ENCODE results near the gene LINGO1. TPM values are rescaled to one million over a fixed set of nuclear protein-coding genes. Genes with fewer than 3 reads are reported as not detected.

Gene LINGO1
- total and polyA plus RNA-seq, 2 of the 8 experiments (the other 6 are each of a cell fraction or from before 2014, with no cell fraction given) = 57.1 to 114 TPM

- Histone ChIP-seq H2BK5ac (ENCODE audit: low read depth, low read length) (no peak overlapping the region), H4K8ac (ENCODE audit: extremely low read depth, insufficient read depth, low read length) (no peak overlapping the region; the same call in none of the 2 replicates), H3K36me3 (ENCODE audit: control insufficient read depth in 2 of 4, insufficient read depth in 4 of 4, low read length in 3 of 4) (no peaks in the 10 kb centered on the region), H3K79me1 (ENCODE audit: low read depth, low read length) (no peaks in the 10 kb centered on the region), H3K4me3 (ENCODE audit: extremely low read depth in 1 of 4, insufficient read depth in 2 of 4, low read depth in 3 of 4, low read length in 4 of 4) (no peak overlapping the region), H2BK120ac (replicated peaks; ENCODE audit: low read depth, low read length) (no peak overlapping the region), H3K56ac (replicated peaks; ENCODE audit: insufficient read length, low read depth, low read length) (no peak overlapping the region), H3K9ac (replicated peaks in 1 of 4; ENCODE audit: extremely low read depth in 1 of 4, low read depth in 3 of 4, low read length in 3 of 4) (no peak overlapping the region), H3K79me2 (ENCODE audit: control insufficient read depth in 1 of 2, insufficient read depth in 2 of 2, low read length in 2 of 2) (no peaks in the 10 kb centered on the region), H3K4me2 (ENCODE audit: insufficient read depth in 1 of 2, low read depth in 2 of 2, low read length in 2 of 2) (no peak overlapping the region), H3K27ac (ENCODE audit: low read depth, low read length) (no peak overlapping the region), H2BK12ac (ENCODE audit: low read depth, low read length) (no peak overlapping the region), H3K23ac (ENCODE audit: insufficient read length) (no peak overlapping the region), H2BK20ac (ENCODE audit: low read length) (no peak overlapping the region), H3K4me1 (replicated peaks in 1 of 4; ENCODE audit: control insufficient read depth in 3 of 4, insufficient read depth in 4 of 4, low read length in 3 of 4) (peaks cover 0 to 5% (median 2%) of the 10 kb centered on the region in 4 experiments; a peak in 3 of 7 replicates), H4K91ac (replicated peaks; ENCODE audit: insufficient read length, low read length) (peak overlapping the region; percentile 3), H3K9me3 (ENCODE audit: insufficient read depth in 2 of 2, low read depth in 1 of 2, low read length in 1 of 2) (no peaks in the 10 kb centered on the region), H3K23me2 (ENCODE audit: low read depth, low read length) (no peaks in the 10 kb centered on the region), H2BK15ac (ENCODE audit: low read length) (0 out of 2 replicates have a peak overlapping the region, but pooled peaks have one; percentile 72), H2AFZ (ENCODE audit: low read length) (no peak overlapping the region), H3K27me3 (replicated peaks in 1 of 4; ENCODE audit: control insufficient read depth in 3 of 4, extremely low read depth in 1 of 4, insufficient read depth in 3 of 4, low read length in 3 of 4) (no peaks in the 10 kb centered on the region; a peak in 1 of 7 replicates), H4K20me1 (replicated peaks in 1 of 2; ENCODE audit: control insufficient read depth in 1 of 2, insufficient read depth in 2 of 2, low read length in 2 of 2) (no peaks in the 10 kb centered on the region), H3K4ac (replicated peaks; ENCODE audit: insufficient read length, low read depth, low read length) (no peak overlapping the region), H3K18ac (ENCODE audit: extremely low read depth, low read length) (no peak overlapping the region), H2AK5ac (ENCODE audit: low read depth, low read length) (no peak overlapping the region), H4K5ac (ENCODE audit: insufficient read length, low read depth, low read length) (no peak overlapping the region), H3K14ac (ENCODE audit: insufficient read length) (no peak overlapping the region)
- ChIA-PET CTCF (ENCODE audit: partially characterized antibody) (interaction anchor here (0.7 to 18.0 kb wide), 20 partner anchors 8 to 232 kb away, joined by 3 to 361 read pairs (median 4); partner anchors contain the start of gene LINGO1), POLR2A (ENCODE audit: partially characterized antibody) (interaction anchor here (1.4 to 2.1 kb wide), 2 partner anchors 10 to 12 kb away, joined by 3 to 9 read pairs; no protein-coding TSS in a partner anchor)
- FAIRE-seq (no peak), DNase-seq (ENCODE audit: low read depth in 1 of 2, low spot score in 2 of 2) (no peak)
- 88% methylated on average over 11 of the region's 11 CpGs; no CpG with 5 or more reads in 1 of the 2 experiments for WGBS, 2 experiments (ENCODE audit: extremely low coverage in 1 of 2, insufficient coverage in 1 of 2, insufficient read length in 1 of 2, insufficient replicate concordance in 2 of 2, low coverage in 1 of 2, low lambda C conversion rate in 2 of 2, missing lambda C conversion rate in 1 of 2)
- TF ChIP-seq ASH2L (IDR thresholded peaks at IDR 0.05; ENCODE audit: low read length) (no peak), CEBPB (IDR thresholded peaks at IDR 0.05; ENCODE audit: low read depth, low read length) (no peak), EP300 (IDR thresholded peaks at IDR 0.05; ENCODE audit: borderline replicate concordance in 1 of 2, low read depth in 2 of 2, low read length in 2 of 2) (no peak), MAFK (IDR thresholded peaks at IDR 0.05; ENCODE audit: low read depth, low read length) (no peak), ZNF274 (IDR thresholded peaks at IDR 0.05; ENCODE audit: borderline replicate concordance, extremely low read depth, low read length) (no peak), CHD1 (IDR thresholded peaks at IDR 0.05; ENCODE audit: low read depth, low read length) (no peak), BCL11A (IDR thresholded peaks at IDR 0.05; ENCODE audit: low read depth in 2 of 2, low read length in 2 of 2) (no peak), JUN (IDR thresholded peaks at IDR 0.05; ENCODE audit: low read depth, low read length) (no peak), TCF12 (IDR thresholded peaks at IDR 0.05; ENCODE audit: low read depth, low read length) (no peak)
Observed at GRCh38 chr15:77643764-77644163, 11.1 kb upstream of the LINGO1 start.

All from H1 (cell line).